ENCODE results near the gene CNOT4.

- no peak for TF ChIP-seq ARNTL (CRISPR knock-in tag; IDR thresholded peaks at IDR 0.05; ENCODE audit: borderline replicate concordance, low read depth)
- no peak for TF ChIP-seq ZNF70 (CRISPR knock-in tag; IDR thresholded peaks at IDR 0.05)
- TF ChIP-seq BACH2 (CRISPR knock-in tag; IDR thresholded peaks at IDR 0.05; ENCODE audit: borderline replicate concordance): no peak
- TF ChIP-seq OSR1 (CRISPR knock-in tag; IDR thresholded peaks at IDR 0.05): no peak
Observed at GRCh38 chr7:135385209-135385608, 124.7 kb downstream of the CNOT4 start.
